HAP-1 (cell line): ENCODE results near the gene BIRC7.

Experiments used
- DNase-seq, 2 experiments: peaks; one replicate each; pipeline ENCODE4 v3.0.0-alpha.2; 2016 to 2020; ENCODE audit warnings: low spot score in 2 of 2
- H3K27me3 ChIP-seq: fragments of 250-450 bp; sonication (Bioruptor Pico); 2 replicates; pipeline ENCODE4 v1.5.1; 2020; ENCODE audit warnings: low read depth, mild to moderate bottlenecking, moderate library complexity
- H3K36me3 ChIP-seq: fragments of 250-450 bp; sonication (Bioruptor Pico); replicated peaks from 2 replicates; pipeline ENCODE4 v1.5.1; 2020; ENCODE audit warnings: mild to moderate bottlenecking
- H3K4me1 ChIP-seq: fragments of 250-450 bp; sonication (Bioruptor Pico); 2 replicates; pipeline ENCODE4 v1.5.1; 2020; ENCODE audit warnings: mild to moderate bottlenecking
- H3K4me3 ChIP-seq: fragments of 250-450 bp; sonication (Bioruptor Pico); 2 replicates; pipeline ENCODE4 v1.5.1; 2020; ENCODE audit warnings: mild to moderate bottlenecking, moderate library complexity
- H3K9me3 ChIP-seq: fragments of 250-450 bp; sonication (Bioruptor Pico); 2 replicates; pipeline ENCODE4 v1.5.1; 2020; ENCODE audit warnings: mild to moderate bottlenecking, moderate library complexity
- in situ Hi-C: fragments of 300-500 bp; cut with MboI; formaldehyde crosslinking; loops from 3 replicates; pipeline ENCODE4 v1.14.3; 2020; ENCODE audit warnings: low sequenced_read_pairs, inconsistent platforms, mixed read lengths

Gene BIRC7

GRCh38 chr20:63235399-63235983 is at the start of gene BIRC7:
BIRC7 (plus strand) TSS chr20:63235905; CDS start chr20:63236097, 192 bp downstream.
- in situ Hi-C loops: no loop called here
- no peaks in the 10 kb centered on the region for H3K36me3 ChIP-seq
- H3K4me1 ChIP-seq: no peaks in the 10 kb centered on the region
- H3K4me3 ChIP-seq: no peak within 1 kb of the TSS
- peaks cover 21% of the 10 kb centered on the region for H3K27me3 ChIP-seq
- no peak for DNase-seq
- no peaks in the 10 kb centered on the region for H3K9me3 ChIP-seq

GRCh38 chr20:63186084-63186483 is 49.6 kb upstream of the BIRC7 start:
- no peaks in the 10 kb centered on the region for H3K27me3 ChIP-seq
- in situ Hi-C loops: no loop called here

GRCh38 chr20:63186528-63187316 is 49.0 kb upstream of the BIRC7 start:
- in situ Hi-C loops: no loop called here
- Histone ChIP-seq H3K9me3 (no peaks in the 10 kb centered on the region), H3K4me3 (no peak overlapping the region), H3K27me3 (no peaks in the 10 kb centered on the region), H3K4me1 (no peaks in the 10 kb centered on the region), H3K36me3 (no peaks in the 10 kb centered on the region)
- DNase-seq: no peak

More at GRCh38 chr20:63186084-63186483, 49.6 kb upstream of the BIRC7 start:
- no peak overlapping the region for H3K4me3 ChIP-seq
- H3K9me3 ChIP-seq: no peaks in the 10 kb centered on the region
- H3K4me1 ChIP-seq: no peaks in the 10 kb centered on the region
- DNase-seq: no peak
- H3K36me3 ChIP-seq: no peaks in the 10 kb centered on the region

GRCh38 chr20:63187338-63188158 is 48.2 kb upstream of the BIRC7 start:
- no peaks in the 10 kb centered on the region for H3K4me1 ChIP-seq
- in situ Hi-C loops: no loop called here
- no peaks in the 10 kb centered on the region for H3K9me3 ChIP-seq
- no peak for DNase-seq
- H3K27me3 ChIP-seq: no peaks in the 10 kb centered on the region
- H3K4me3 ChIP-seq: no peak overlapping the region
- no peaks in the 10 kb centered on the region for H3K36me3 ChIP-seq

- H3K36me3 ChIP-seq: no peaks in the 10 kb centered on the region
- in situ Hi-C loops: no loop called here
- H3K4me3 ChIP-seq: no peak overlapping the region
- H3K27me3 ChIP-seq: no peaks in the 10 kb centered on the region
- no peak for DNase-seq
- no peaks in the 10 kb centered on the region for H3K9me3 ChIP-seq
- no peaks in the 10 kb centered on the region for H3K4me1 ChIP-seq
These were observed 47.6 kb upstream of the BIRC7 start for GRCh38 chr20:63188159-63188442.

- no peaks in the 10 kb centered on the region for H3K27me3 ChIP-seq
- H3K9me3 ChIP-seq: no peaks in the 10 kb centered on the region
- no peak for DNase-seq
- no peaks in the 10 kb centered on the region for H3K4me1 ChIP-seq
- H3K4me3 ChIP-seq: no peak overlapping the region
- no peaks in the 10 kb centered on the region for H3K36me3 ChIP-seq
- in situ Hi-C loops: no loop called here
These were observed 46.9 kb upstream of the BIRC7 start for GRCh38 chr20:63188641-63189321.

GRCh38 chr20:63189322-63189642 is 46.4 kb upstream of the BIRC7 start:
- Histone ChIP-seq H3K27me3 (no peaks in the 10 kb centered on the region), H3K9me3 (no peaks in the 10 kb centered on the region), H3K4me3 (no peak overlapping the region), H3K36me3 (no peaks in the 10 kb centered on the region), H3K4me1 (no peaks in the 10 kb centered on the region)
- in situ Hi-C loops: no loop called here
- no peak for DNase-seq

GRCh38 chr20:63189846-63190559 is 45.7 kb upstream of the BIRC7 start:
- no peaks in the 10 kb centered on the region for H3K27me3 ChIP-seq
- peaks cover under 1% of the 10 kb centered on the region for H3K36me3 ChIP-seq
- no peak for DNase-seq
- H3K9me3 ChIP-seq: no peaks in the 10 kb centered on the region
- no peaks in the 10 kb centered on the region for H3K4me1 ChIP-seq
- in situ Hi-C loops: no loop called here
- no peak overlapping the region for H3K4me3 ChIP-seq

- H3K36me3 ChIP-seq: peaks cover 9% of the 10 kb centered on the region
- in situ Hi-C loops: no loop called here
- H3K4me1 ChIP-seq: no peaks in the 10 kb centered on the region
- DNase-seq: no peak
- no peaks in the 10 kb centered on the region for H3K9me3 ChIP-seq
- no peak overlapping the region for H3K4me3 ChIP-seq
- no peaks in the 10 kb centered on the region for H3K27me3 ChIP-seq
These were observed 44.9 kb upstream of the BIRC7 start for GRCh38 chr20:63190828-63191227.

GRCh38 chr20:63191400-63191799 is 44.3 kb upstream of the BIRC7 start:
- DNase-seq: no peak
- Histone ChIP-seq H3K36me3 (peaks cover 12% of the 10 kb centered on the region), H3K4me3 (no peak overlapping the region), H3K4me1 (no peaks in the 10 kb centered on the region), H3K27me3 (no peaks in the 10 kb centered on the region), H3K9me3 (no peaks in the 10 kb centered on the region)
- in situ Hi-C loops: no loop called here

GRCh38 chr20:63192721-63193120 is 43.0 kb upstream of the BIRC7 start:
- peaks cover 23% of the 10 kb centered on the region for H3K36me3 ChIP-seq
- H3K4me3 ChIP-seq: no peak overlapping the region
- no peak for DNase-seq
- H3K4me1 ChIP-seq: no peaks in the 10 kb centered on the region
- in situ Hi-C loops: no loop called here
- no peaks in the 10 kb centered on the region for H3K27me3 ChIP-seq
- H3K9me3 ChIP-seq: no peaks in the 10 kb centered on the region

- H3K4me1 ChIP-seq: no peaks in the 10 kb centered on the region
- H3K9me3 ChIP-seq: no peaks in the 10 kb centered on the region
- no peaks in the 10 kb centered on the region for H3K27me3 ChIP-seq
- DNase-seq: no peak
- H3K36me3 ChIP-seq: peaks cover 26% of the 10 kb centered on the region
- in situ Hi-C loops: no loop called here
- H3K4me3 ChIP-seq: no peak overlapping the region
These were observed 41.5 kb upstream of the BIRC7 start for GRCh38 chr20:63194007-63194796.

GRCh38 chr20:63194797-63195173 is 40.9 kb upstream of the BIRC7 start:
- Histone ChIP-seq H3K9me3 (no peaks in the 10 kb centered on the region), H3K36me3 (peaks cover 26% of the 10 kb centered on the region), H3K4me3 (no peak overlapping the region), H3K27me3 (no peaks in the 10 kb centered on the region), H3K4me1 (no peaks in the 10 kb centered on the region)
- in situ Hi-C loops: no loop called here
- DNase-seq: no peak
